ENCODE data around the gene LINGO4. TPM values are rescaled to one million over a fixed set of nuclear protein-coding genes. Genes with fewer than 3 reads are reported as not detected.

LINGO4 gene
- polyA plus RNA-seq, 1 donor = 0.40 TPM

DNA sequence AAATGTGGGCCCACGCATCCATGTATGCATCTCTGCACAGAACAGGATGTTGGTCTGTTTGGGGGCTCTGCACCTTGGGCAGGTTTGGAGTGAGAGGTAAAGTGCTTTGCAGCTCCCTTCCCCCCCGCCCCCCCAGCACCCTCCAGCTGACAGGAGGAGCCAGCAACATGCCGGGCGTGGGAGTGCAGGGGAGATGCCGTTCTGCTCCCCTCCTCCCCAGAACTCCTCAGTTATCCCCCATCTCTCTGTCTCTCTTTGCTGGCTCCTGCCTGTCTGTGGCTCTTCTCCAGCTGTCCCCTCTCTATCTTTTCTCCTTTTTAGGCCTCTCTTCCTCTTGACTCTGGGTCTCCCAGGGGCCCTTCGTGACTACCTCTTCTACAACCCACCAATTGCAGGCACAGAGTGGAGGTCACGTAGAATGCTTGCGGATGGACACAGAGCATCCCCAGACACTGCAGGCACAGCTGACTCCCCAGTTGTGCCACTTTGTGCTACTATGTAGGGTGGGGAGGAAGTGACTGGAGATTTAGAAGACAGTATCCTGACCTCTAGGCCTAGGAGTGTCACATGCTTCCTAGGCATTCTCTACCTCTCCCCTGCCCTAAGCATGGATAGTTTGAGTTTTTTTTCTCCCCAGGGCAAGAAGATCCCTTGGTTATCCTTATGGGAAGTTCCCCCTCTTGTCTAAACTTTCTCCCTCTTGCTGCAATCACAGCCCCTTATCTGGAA lies 28.1 kb upstream of the LINGO4 start:
- no peak for DNase-seq

DNA sequence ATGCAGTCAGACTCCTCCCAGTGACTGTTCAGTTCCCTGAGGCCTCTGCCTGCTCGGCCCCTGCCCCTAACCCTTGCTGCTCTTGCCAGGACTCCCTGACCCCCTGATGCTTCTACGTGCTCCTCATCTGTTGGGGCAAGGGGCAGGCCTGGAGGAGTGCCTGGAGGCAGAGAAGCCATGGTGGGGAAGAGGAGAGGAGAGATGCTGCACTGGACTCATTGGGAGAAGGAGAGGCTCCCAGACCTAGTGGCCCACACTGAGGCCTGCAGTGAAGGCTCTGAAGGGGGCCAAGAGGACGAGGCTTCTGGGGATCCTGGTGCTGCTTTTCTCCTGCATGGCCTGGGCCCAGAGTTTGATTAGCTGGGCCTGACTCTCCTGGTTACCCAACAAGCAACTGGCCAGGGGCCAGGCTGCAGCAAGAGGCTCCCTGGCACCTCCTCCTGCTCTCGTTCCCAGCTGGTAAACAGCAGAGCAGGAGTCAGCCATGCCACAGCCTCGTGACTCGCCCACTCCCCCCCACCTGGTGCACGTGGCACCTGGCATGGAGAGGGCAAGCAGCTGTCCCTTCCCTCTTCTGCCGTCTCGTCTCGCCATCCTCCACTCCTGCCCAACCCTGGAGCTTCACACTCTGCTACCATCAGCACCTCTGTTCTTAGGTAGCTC lies 27.2 kb upstream of the LINGO4 start:
- no peak for DNase-seq

DNA sequence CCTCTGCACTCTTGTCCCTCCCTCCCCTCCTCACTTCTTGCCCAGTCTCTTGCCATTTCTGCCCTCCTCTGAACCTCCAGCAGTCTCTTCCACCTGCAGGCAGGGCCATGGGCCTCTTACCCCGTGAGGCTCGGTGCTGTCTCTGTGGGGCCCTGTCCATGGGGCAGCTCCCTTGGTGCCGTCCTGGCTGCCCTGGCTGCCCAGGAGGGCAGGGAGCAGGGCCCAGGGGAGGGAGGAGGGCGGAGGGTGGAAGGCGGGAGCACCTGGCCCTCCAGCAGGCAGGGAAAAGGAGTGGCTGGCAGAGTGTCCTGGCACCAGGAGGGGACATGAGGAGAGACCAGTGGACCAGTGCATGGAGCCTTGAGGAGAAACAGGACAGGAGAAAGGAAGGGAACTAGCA lies 26.4 kb upstream of the LINGO4 start, which contains the start of gene RORC:
RORC (minus strand) TSS at position 198 of the 400 bp plus-strand sequence; CDS start at position 160, 38 bp downstream.
- no peak for DNase-seq

DNA sequence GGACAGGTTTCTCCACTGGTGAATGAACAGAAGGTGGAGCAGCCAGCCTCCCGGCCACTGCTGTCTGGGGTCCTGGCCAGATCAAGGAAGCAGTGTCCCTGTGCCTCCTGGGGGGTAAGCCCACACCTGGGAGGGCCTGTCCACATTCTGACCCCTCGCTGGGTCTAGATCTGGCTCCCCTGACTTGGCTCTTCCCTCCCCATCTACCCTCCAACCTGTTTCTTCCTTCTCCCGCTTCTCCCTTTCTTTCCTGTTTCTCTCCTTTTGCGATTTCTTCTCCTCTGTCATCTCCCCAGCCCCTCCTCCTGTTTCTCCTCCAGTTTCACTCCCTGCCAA lies 26.0 kb upstream of the LINGO4 start:
- no peak for DNase-seq

DNA sequence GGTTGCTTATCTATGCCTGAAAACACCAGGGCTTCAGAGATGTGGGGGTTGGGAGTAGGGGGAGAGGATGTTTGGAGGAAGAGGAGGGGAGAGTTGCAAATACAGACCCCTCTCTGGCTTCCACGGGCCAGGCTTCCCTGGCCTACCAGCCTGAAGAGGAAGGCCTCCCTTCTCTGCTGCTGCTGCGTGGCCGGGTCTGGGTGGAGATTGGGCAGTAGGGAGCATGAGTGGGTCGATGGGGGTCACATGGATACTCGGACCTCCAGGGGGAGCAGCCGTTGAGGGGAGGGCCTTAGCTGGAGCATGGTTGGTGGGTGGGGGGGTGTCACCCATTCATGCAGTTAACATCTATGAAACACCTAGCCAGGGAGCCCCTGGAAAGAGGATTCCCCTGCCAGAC lies 24.8 kb upstream of the LINGO4 start:
- DNase-seq = no peak

DNA sequence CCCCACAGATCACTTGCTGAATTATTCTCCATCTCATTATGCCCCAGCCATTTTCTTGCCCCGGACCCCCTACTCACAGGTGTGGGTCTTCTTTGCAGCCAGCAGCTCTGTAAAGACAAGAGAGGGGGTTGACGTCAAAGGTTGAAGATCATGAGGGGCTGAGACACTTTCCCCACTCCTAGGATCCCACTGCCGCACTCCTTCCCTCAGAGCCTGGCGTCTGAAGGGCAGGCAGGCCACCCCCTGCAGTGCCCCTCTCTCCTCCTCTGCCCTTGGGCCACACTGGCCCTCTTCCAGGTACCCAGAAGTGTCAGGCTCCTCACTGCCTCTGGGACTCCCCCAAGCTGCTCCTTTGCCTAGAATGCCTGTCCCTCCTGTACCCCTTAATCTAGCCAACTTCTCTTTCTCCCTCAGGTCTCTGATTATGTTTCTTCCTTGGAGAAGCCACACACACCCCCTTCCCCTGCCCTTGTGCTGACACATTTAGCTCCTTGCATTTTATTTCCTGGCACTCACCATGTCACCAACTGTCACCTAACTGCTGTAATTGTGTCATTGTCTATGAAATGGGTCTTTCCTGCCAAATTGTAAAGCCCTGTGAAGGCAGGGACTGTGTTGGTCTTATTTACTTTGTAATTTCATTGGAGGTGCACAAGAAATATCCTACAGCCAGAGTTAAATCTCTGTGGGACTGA lies 24.3 kb upstream of the LINGO4 start:
- DNase-seq = no peak

DNA sequence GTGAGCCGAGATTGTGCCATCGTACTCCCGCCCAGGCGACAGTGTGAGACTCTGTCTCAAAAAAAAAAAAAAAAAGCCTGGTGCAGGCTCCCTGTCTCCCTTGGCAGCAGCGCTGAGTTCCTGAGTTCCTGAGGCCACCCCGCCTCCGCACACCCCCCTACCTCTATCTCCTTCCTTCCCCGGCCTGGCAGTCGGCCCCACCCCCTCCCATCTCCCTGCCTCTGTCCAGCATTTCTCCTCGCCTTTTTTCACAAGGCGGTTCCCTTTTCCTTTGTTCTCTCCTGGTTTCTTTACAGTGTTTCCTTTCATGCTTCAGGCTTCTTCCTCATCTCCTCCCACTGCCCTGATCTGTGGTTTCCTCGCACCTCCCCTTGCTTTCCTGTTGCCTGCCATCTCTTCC lies 23.7 kb upstream of the LINGO4 start:
- no peak for DNase-seq

DNA sequence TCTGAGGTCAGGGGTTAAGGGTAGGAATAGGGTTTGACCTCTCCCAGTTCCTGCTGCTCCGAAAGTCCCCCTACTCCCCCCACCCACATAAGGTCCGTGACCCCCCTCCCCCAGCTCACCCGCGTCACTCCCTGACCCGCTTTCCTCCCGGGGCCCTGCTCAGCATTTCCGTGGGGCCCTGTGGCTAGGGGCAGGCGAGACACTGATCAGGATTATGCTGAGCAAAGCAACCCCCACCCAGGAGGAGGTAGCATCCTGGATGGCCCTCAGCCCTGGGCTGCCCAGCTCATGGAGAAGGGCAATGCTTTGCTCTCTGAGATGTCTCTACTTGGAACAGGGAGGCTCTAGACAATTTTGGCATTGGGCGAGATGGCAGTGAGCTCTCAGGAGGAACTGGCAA lies 22.6 kb upstream of the LINGO4 start:
- DNase-seq = no peak

DNA sequence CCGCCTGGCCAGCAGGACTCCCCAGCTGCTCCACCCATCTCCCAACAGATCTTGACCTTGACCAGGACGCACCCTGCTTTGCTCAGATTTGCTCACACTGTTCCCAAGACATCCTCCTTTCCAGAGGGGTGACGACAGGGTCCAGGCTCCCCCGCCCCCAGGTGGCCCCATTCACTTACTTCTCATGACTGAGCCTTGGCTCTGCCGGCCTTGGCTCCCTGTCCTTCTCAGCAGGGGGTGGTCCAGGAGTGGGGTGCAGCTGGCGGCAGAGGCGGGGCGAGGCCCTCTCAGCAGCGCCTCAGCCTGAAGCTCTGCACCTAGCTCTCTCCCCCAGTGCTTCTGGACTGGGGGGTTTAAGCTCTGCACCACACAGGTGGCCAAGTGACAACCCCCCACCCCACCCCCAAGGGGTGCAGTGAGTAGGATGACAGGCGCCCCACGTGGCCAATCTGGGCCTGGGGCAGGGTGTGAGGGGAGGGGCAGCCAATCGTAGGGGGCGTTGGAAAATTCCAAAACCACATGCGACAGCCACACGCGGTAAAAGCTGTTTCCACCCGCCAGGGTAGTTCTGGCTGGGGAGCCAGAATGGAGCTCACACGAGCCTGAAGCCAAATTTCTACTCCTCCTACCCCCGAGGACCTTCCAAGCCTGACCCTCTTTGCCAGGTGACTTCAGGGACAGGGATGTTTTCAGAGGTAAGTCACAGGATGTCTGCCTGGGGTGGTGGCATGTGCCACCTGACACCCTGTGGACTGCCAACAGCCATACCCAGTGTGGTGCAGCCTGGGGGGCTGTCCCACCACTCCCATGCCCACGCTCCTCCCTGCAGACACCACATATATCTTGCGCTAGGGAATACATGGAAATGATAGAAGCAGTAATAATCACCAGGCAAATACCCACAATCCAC lies 20.8 kb upstream of the LINGO4 start:
- DNase-seq = no peak

DNA sequence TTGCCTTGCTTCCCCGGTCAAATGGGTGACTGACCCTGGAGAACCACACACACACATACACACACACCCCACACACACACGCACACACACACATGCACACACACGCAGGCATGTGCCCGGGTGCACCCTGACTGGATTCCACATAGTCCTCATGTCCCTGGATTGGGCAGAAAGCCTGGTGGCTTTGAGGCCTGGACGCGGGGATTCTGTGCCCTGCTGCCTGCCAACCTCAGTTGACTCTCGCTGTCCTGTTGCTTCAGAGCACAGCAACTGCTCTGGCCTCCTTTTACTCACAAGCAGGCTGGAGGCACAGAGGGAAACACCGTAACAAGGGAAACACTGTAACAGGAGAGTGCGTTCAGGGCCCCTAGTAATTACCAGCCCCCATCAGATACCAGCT lies 20.0 kb upstream of the LINGO4 start:
- no peak for DNase-seq

DNA sequence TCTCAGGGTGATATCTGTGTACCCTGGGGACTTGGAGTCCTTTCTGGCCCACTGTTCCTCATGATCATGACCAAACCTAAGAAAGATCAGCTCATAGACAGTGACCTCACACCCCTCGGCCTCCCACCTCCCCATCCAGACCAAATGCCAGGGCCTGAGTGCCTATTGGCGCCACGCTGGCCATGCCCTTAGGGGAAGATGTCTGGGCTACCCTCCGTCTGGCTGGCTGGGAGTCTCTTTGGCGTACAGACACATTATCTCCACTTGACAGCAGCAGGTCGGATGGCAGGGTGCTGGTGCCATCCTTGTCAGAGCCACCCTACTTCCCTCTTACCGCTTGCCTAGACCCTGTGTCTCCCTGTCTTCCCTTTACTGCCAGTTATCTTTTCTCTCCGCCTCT lies 18.0 kb upstream of the LINGO4 start:
- DNase-seq = no peak

DNA sequence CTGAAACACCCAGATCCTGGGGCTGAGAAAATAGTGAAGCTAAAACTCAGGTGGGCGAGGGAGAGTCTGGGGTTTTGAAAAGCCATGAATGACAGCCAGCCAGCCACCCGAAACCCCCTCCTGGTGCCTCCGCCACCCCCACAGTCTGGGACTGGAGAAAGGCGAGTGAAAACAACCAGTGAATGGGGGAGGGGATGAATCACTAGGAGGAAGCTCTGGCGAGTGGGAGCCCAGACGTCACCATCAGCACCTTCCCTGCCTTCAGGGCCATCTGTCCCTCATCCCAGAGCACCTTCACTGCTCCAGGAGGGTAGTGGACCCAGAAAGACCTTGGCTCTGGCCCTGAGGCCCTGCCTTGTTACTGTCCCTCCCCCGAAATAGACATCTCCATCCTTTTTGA lies 17.2 kb upstream of the LINGO4 start:
- no peak for DNase-seq

DNA sequence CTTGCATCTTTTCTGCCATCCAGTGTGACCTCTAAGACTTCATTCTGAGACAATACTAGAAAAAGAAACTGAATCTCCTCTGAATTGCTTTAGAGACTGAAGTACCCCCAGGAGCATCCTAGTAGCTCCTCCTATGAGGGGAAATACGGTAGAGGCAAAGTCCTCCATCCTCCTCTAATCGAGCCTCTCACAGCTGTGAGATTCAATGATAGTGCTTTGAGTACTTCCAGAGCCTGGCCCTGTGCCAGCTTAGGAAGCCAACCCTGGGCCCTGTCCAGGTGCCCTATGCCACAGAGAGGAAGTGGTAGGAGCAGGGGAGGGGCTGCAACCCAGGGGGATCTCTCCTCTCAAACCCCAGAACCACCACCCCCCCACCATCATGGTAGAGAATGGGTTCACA lies 15.7 kb upstream of the LINGO4 start:
- no peak for DNase-seq

DNA sequence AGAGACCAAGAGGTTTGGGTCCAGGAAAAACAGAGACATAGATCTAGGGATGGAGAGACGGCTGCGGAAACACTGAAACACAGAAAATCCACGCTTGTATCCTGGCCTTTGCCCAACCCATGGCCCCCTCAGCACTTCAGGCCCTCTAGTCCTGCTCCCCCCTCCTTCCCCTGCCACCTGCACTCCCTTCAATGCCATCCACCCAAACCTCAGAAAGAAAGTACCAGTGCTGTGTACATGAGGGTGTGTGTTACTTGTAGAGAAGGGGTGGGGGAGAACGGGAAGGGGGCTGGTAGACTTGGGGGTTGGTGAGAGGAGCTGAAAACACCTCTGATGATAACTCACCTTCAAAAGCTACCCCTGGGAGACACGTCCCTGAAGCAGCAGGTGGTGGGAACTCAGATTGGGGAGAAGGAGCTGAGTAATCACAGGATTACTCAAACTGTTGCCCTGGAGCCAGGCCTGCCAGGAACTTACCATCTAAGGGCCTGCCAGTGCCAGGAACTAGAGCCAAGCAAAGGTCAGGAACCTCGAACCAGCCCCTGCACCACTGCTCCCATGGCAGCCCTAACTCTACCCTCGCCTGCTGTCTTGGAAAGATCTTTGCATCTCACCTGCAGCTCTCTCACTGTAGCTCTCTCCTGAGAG lies 14.9 kb upstream of the LINGO4 start:
- DNase-seq = no peak

DNA sequence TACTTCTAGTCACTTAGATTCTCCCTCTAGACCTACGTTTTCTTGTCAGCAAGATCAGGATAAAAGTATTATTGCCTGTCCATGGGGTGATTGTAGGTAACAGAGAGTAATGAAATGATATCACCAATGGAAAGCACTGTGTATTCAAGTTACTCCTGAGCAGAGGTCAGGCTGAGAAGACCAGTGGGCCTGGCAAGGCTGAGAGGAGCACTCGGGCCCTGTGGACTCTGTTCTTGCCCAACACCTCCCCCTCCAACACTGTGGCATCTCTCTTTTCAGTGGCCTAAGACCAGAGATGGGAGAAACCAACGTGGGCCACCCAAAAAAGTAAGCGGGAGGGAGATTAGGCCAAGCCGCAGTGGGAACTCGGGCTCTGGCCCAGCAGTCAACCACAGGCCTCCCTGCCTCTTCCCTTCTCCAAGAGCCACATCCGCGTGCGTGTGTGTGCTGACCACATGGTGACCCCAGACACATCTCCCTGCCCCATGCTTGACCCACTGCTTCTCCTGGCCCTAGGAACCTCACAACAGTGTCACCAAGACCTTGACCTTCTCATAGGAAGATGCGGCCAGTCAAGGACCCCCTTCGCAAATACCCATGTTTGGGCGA lies 14.1 kb upstream of the LINGO4 start:
- no peak for DNase-seq

DNA sequence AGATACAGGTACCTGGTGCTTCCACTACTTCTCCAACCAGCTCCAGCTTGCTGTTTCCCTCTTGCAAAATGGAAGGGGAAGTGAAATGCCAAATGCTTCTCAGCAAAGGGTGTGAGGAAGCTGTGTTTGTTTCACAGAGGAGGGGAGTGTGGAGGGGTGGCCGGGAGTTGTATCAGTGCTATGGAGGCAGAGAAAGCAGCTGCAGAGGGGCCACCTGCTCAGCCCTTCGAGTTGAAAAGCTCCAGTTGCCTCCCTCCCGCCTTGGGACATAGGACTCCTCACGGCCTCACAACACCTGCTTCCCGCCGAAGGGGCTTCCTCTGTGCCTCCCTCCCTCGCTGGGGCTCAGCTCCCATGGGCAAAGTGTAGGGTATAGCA lies 12.1 kb upstream of the LINGO4 start:
- DNase-seq = no peak

DNA sequence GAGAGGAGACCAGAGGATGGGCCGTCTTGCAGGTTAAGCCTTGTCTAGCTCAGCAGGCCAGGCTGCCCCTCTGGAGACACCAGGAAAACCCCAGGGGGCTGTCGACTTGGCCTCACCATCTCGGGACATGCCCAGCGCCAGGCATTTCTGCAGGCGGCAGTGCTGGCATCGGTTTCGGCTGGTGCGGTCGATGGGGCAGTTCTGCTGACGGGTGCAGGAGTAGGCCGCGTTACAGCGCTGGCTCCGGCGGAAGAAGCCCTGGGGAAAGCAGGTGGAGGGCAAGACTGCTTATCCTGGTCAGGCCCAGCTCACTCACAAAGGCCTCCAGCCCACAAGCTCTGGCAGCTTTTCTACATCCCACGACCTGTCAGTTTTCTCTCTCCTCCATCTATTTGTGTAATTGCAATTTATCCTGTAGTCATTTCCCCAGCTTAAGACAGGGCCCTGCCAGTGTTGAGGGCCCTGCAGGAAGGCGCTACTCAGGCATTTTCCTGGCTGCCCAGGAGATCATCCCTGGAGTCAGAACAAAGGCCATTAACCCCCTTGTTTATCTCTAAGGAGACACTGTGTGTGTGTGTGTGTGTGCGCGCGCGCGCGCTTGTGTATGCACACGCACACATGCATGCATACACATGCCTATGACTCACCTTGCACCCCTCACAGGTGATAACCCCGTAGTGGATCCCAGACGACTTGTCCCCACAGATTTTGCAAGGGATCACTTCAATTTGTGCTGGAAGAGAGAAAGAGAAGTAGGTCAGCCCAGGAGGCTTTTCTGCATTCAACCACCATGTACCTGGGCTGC lies 11.5 kb upstream of the LINGO4 start:
- no peak for DNase-seq

DNA sequence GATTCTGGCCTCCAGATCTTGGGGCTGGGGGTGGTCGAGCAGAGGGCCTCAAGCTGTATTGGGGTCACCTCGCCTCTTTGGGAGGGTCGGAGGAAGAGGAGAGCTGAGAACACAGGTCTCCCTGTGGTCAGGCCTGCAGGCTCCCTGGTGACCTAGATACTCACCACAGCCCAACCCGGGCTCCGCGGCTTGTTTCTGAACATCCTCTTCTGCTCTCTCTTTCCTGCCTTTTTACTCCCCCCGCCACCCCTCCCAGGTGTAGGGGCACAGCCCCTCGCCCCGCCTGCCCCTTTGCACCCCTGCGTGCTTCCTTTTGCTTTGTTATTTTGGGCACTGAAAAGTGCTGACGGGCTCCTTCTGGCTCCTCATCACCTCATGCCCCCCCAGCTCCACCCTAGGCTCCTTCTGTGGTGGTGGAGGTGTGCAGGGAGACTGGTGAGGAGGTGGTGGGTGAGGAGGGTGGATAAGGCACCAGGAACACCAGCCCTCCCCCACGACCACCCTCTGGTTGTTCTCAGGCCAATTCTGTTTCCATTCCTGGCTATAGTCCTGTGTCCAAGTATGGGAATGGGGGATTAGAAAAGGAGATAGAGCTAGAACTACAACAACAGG lies 10.6 kb upstream of the LINGO4 start:
- no peak for DNase-seq

DNA sequence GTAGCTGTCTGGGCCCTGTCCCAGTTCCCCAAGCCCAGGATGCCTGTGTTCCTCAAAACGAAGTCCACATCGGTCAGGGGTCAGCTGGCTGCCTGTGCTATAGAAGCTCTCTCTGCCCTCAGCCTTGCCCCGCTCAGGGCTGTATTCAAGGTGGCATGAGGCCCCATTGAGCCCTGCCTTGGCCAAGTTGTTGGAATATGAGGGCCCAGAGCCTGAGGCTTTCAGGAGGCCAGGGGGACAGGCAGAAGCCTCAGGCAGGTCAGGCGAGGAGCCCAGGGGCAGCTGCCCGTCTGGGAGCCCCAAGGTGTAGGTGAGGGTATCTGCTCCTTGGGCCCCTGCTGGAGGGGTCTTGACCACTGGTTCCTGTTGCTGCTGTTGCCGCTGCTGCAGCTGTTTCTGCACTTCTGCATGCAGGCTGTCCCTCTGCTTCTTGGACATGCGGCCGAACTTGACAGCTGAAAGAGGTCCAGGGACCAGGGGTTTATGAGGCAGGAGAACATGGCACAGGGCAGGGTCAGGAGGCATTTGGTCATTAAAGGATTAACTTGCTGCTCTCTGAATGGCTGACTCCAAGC lies 9.8 kb upstream of the LINGO4 start:
- no peak for DNase-seq

DNA sequence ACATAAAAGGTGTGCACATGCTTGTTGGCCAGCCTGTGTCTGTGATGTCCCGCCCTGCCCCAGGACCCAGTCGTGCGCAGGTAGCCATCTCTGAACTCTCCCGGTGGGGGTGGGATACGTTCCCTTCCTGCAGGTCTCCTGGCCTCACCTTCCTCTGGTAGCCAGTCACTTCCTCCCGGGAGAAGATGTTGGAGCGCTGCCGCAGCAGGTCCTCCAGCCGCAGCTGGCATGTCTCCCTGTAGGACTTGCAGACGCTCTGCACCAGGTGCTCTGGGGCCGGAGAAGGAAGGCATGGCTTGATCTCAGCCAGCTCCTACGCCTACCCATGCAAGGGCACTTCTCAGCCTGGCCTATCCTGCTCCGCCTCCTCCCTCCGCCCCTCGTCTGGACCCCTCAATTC lies 9.2 kb upstream of the LINGO4 start:
- DNase-seq = no peak

All from hindlimb muscle (tissue), 1 donor.